ENCODE measurements around the gene RBM47. TPM values are rescaled to one million over a fixed set of nuclear protein-coding genes. Genes with fewer than 3 reads are reported as not detected.

Gene RBM47
- total RNA-seq, 2 donors from 2014 or later: 4.4 to 13.7 TPM

DNA sequence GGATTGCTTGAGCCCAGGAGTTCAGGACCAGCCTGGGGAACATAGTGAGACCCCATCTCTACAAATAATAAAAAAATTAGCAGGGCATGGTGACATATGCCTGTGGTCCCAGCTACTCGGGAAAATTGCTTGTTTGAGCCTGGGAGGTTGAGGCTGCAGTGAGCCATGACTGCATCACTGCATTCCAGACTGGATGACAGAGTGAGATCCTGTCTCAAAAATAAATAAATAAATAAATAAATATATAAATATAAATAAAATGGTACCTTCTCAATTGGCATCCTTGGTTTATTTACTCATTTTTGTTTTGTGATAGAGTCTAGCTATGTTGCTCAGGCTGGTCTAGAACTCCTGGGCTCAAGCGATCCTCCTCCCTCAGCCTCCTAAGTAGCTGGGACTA lies 150.3 kb downstream of the RBM47 start:
- no peak overlapping the region for H3K4me3 ChIP-seq

GRCh38 chr4:40475609-40476008 lies 154.1 kb downstream of the RBM47 start:
- Histone ChIP-seq H3K4me3 (no peak overlapping the region), H3K4me1 (no peaks in the 10 kb centered on the region), H3K27ac (no peak overlapping the region), H3K36me3 (no peaks in the 10 kb centered on the region), H3K27me3 (no peaks in the 10 kb centered on the region), H3K9me3 (no peaks in the 10 kb centered on the region)
- TF ChIP-seq, protein P1, sequence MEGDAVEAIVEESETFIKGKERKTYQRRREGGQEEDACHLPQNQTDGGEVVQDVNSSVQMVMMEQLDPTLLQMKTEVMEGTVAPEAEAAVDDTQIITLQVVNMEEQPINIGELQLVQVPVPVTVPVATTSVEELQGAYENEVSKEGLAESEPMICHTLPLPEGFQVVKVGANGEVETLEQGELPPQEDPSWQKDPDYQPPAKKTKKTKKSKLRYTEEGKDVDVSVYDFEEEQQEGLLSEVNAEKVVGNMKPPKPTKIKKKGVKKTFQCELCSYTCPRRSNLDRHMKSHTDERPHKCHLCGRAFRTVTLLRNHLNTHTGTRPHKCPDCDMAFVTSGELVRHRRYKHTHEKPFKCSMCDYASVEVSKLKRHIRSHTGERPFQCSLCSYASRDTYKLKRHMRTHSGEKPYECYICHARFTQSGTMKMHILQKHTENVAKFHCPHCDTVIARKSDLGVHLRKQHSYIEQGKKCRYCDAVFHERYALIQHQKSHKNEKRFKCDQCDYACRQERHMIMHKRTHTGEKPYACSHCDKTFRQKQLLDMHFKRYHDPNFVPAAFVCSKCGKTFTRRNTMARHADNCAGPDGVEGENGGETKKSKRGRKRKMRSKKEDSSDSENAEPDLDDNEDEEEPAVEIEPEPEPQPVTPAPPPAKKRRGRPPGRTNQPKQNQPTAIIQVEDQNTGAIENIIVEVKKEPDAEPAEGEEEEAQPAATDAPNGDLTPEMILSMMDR (IDR thresholded peaks at IDR 0.05): no peak
- DNase-seq (ENCODE audit: low spot score): no peak

More for the DNA sequence above, 150.3 kb downstream of the RBM47 start:
- Histone ChIP-seq H3K9me3 (no peaks in the 10 kb centered on the region), H3K4me1 (no peaks in the 10 kb centered on the region), H3K36me3 (no peaks in the 10 kb centered on the region), H3K27me3 (no peaks in the 10 kb centered on the region), H3K27ac (no peak overlapping the region)
- TF ChIP-seq, protein P1 (IDR thresholded peaks at IDR 0.05): no peak
- DNase-seq (ENCODE audit: low spot score): no peak

DNA sequence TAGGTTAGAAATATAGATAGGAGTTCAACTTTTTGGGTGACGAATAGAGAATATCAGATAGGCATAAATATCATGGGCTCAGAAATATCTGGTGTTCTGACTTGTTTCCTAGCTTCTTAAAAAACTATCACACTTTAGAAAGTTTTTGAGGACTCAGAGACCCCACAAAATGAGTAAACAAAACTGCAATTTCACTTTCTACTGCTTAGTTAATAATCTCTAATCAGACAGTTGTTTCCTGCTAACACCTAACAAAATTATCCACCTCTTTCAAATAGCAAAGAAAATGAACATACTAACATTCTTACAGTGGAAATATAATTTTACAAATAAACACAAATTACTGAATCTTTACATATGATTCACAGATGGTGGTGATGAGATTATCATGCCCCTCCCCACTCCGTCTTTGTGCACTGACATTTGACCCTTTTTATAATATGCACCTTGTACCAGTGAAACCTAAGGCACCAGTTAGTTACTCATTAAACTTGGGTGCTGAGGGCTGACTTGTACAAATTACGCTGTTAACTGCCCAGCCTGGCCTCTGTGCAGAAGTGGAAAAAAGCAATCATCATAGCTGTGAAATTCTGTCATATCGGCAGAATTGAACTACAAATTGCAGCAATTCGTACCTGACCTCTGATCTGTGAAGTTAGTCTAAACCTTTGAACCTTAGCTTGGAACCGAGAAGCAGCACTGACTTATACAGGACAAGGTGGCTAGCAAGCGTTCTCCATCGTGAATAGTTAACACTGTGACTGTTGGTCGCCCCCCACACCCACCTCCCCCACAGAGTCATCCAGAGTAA lies 155.9 kb downstream of the RBM47 start:
- TF ChIP-seq, protein P1 (IDR thresholded peaks at IDR 0.05): no peak
- H3K4me1 ChIP-seq: no peaks in the 10 kb centered on the region
- no peak overlapping the region for H3K4me3 ChIP-seq
- H3K27ac ChIP-seq: no peak overlapping the region
- H3K27me3 ChIP-seq: no peaks in the 10 kb centered on the region
- no peak for DNase-seq (ENCODE audit: low spot score)
- no peaks in the 10 kb centered on the region for H3K36me3 ChIP-seq
- H3K9me3 ChIP-seq: no peaks in the 10 kb centered on the region

- TF ChIP-seq, protein P1 (IDR thresholded peaks at IDR 0.05): no peak
- Histone ChIP-seq H3K36me3 (no peaks in the 10 kb centered on the region), H3K4me3 (no peak overlapping the region), H3K4me1 (no peaks in the 10 kb centered on the region), H3K9me3 (no peaks in the 10 kb centered on the region), H3K27me3 (no peaks in the 10 kb centered on the region), H3K27ac (no peak overlapping the region)
- no peak for DNase-seq (ENCODE audit: low spot score)
Observed at GRCh38 chr4:40471923-40472322, 157.7 kb downstream of the RBM47 start.

- Histone ChIP-seq H3K27me3 (no peaks in the 10 kb centered on the region), H3K27ac (no peak overlapping the region), H3K4me1 (no peaks in the 10 kb centered on the region), H3K36me3 (no peaks in the 10 kb centered on the region), H3K4me3 (no peak overlapping the region), H3K9me3 (no peaks in the 10 kb centered on the region)
- DNase-seq (ENCODE audit: low spot score): no peak
- TF ChIP-seq, protein P1 (IDR thresholded peaks at IDR 0.05): no peak
Observed at GRCh38 chr4:40466789-40467188, 162.9 kb downstream of the RBM47 start.

DNA sequence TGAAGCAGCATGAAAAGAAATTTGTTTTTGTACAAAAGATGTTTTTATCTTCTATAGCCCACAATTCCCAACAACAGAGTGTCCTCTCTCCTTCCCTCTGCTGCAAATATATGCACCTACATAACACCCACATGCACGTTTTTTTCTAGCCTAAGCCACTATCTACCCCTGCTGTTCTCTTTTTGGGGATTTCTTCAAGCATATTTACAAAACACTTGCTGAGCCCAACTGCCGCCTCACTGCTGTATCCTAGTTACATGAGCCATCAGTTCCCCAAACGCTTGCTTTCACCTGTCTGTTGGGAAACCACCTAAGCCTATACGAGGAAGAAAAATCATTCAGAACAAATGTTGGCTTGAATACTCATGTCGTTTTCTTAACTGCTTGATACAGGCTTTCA lies 167.3 kb downstream of the RBM47 start:
- TF ChIP-seq, protein P1 (IDR thresholded peaks at IDR 0.05): no peak
- no peaks in the 10 kb centered on the region for H3K9me3 ChIP-seq
- no peak overlapping the region for H3K27ac ChIP-seq
- H3K4me3 ChIP-seq: no peak overlapping the region
- no peak for DNase-seq (ENCODE audit: low spot score)
- no peaks in the 10 kb centered on the region for H3K27me3 ChIP-seq
- no peaks in the 10 kb centered on the region for H3K36me3 ChIP-seq
- H3K4me1 ChIP-seq: no peaks in the 10 kb centered on the region

Measured in right atrium auricular region (tissue), 2 donors.